Vagina (tissue), 2 donors: ENCODE data around the gene RACGAP1.

Experiments
- CTCF ChIP-seq, 3 experiments: fragments of 450-650 bp in 2 of 3; fragments of 200-600 bp in 1 of 3; sonication (generic) in 1 of 3; IDR thresholded peaks; one replicate each; pipeline ENCODE4 v1.5.1; 2017 to 2019; ENCODE audit warnings: antibody characterized with exemption in 3 of 3, mild to moderate bottlenecking in 2 of 3, moderate library complexity in 2 of 3
- POLR2A ChIP-seq, 2 donors: fragments of 450-650 bp; IDR thresholded peaks; one replicate each; pipeline ENCODE4 v1.6.1; 2017; ENCODE audit warnings: antibody characterized with exemption in 2 of 2, mild to moderate bottlenecking in 2 of 2, moderate library complexity in 2 of 2
- POLR2AphosphoS5 ChIP-seq, 2 donors: sonication (generic); formaldehyde crosslinking; IDR thresholded peaks; one replicate each; pipeline ENCODE4 v1.9.0; 2017; ENCODE audit warnings: antibody characterized with exemption in 2 of 2, mild to moderate bottlenecking in 2 of 2, low read depth in 1 of 2; ENCODE audit not compliant: insufficient read depth in 1 of 2

GRCh38 chr12:49998453-49998852 is 26.8 kb downstream of the RACGAP1 start:
- TF ChIP-seq CTCF (IDR thresholded peaks at IDR 0.05) (no peak), POLR2A (IDR thresholded peaks at IDR 0.05) (no peak), POLR2AphosphoS5 (IDR thresholded peaks at IDR 0.05; ENCODE audit: insufficient read depth in 1 of 2, low read depth in 1 of 2) (no peak)
